Measurements from ENCODE around the gene SHROOM2. TPM values are rescaled to one million over a fixed set of nuclear protein-coding genes. Genes with fewer than 3 reads are reported as not detected.

Gene SHROOM2
- total and polyA plus RNA-seq, 4 donors: 3.0 to 15.5 (median 5.0) TPM

GRCh38 chrX:9747644-9748043 lies 38.6 kb upstream of the SHROOM2 start:
- no peak for TF ChIP-seq CTCF (IDR thresholded peaks at IDR 0.05; ENCODE audit: control extremely low read depth, extremely low read depth)
- 87 to 89% methylated on average over 4 of the region's 4 CpGs for WGBS, 2 donors
- Histone ChIP-seq H3K9ac (ENCODE audit: insufficient read depth in 1 of 2, low read length in 2 of 2) (no peak overlapping the region), H3K4me3 (no peak overlapping the region), H3K36me3 (ENCODE audit: control insufficient read depth in 4 of 4, insufficient read depth in 4 of 4, low read length in 4 of 4) (no peaks in the 10 kb centered on the region), H3K27ac (ENCODE audit: low read depth in 1 of 2, low read length in 1 of 2) (no peak overlapping the region), H3K27me3 (ENCODE audit: control insufficient read depth in 3 of 3, insufficient read depth in 3 of 3, low read length in 2 of 3) (peaks cover 0 to 5% (median 2%) of the 10 kb centered on the region in 3 donors), H3K4me1 (ENCODE audit: control insufficient read depth in 5 of 5, insufficient read depth in 5 of 5, low read length in 5 of 5) (no peaks in the 10 kb centered on the region), H3K9me3 (ENCODE audit: control insufficient read depth in 4 of 4, insufficient read depth in 3 of 4, low read length in 3 of 4) (peaks cover 0 to 8% (median 0%) of the 10 kb centered on the region in 4 donors)
- ATAC-seq (ENCODE audit: insufficient read depth, low FRiP score) (no peak), DNase-seq (no peak)

- H3K27me3 ChIP-seq (ENCODE audit: control insufficient read depth in 3 of 3, insufficient read depth in 3 of 3, low read length in 2 of 3): peaks cover 0 to 2% (median 0%) of the 10 kb centered on the region in 3 donors
- no peak overlapping the region for H3K27ac ChIP-seq (ENCODE audit: low read depth in 1 of 2, low read length in 1 of 2)
- H3K4me3 ChIP-seq: no peak overlapping the region
- ATAC-seq (ENCODE audit: insufficient read depth, low FRiP score): no peak
- DNase-seq: no peak
- H3K4me1 ChIP-seq (ENCODE audit: control insufficient read depth in 5 of 5, insufficient read depth in 5 of 5, low read length in 5 of 5): no peaks in the 10 kb centered on the region
- 49 to 57% methylated on average over 10 to 11 of the region's 11 CpGs for WGBS, 2 donors
- no peak overlapping the region for H3K9ac ChIP-seq (ENCODE audit: insufficient read depth in 1 of 2, low read length in 2 of 2)
- H3K36me3 ChIP-seq (ENCODE audit: control insufficient read depth in 4 of 4, insufficient read depth in 4 of 4, low read length in 4 of 4): no peaks in the 10 kb centered on the region
- no peak for TF ChIP-seq CTCF (IDR thresholded peaks at IDR 0.05; ENCODE audit: control extremely low read depth, extremely low read depth)
- H3K9me3 ChIP-seq (ENCODE audit: control insufficient read depth in 4 of 4, insufficient read depth in 3 of 4, low read length in 3 of 4): peaks cover 0 to 13% (median 0%) of the 10 kb centered on the region in 4 donors
Measured at GRCh38 chrX:9749146-9749692, 37.0 kb upstream of the SHROOM2 start.

- Histone ChIP-seq H3K27ac (ENCODE audit: low read depth in 1 of 2, low read length in 1 of 2) (no peak overlapping the region), H3K4me3 (no peak overlapping the region), H3K36me3 (ENCODE audit: control insufficient read depth in 4 of 4, insufficient read depth in 4 of 4, low read length in 4 of 4) (no peaks in the 10 kb centered on the region), H3K27me3 (ENCODE audit: control insufficient read depth in 3 of 3, insufficient read depth in 3 of 3, low read length in 2 of 3) (peaks cover 0 to 8% (median 0%) of the 10 kb centered on the region in 3 donors), H3K4me1 (ENCODE audit: control insufficient read depth in 5 of 5, insufficient read depth in 5 of 5, low read length in 5 of 5) (peaks cover 0 to 1% (median 0%) of the 10 kb centered on the region in 5 donors), H3K9me3 (ENCODE audit: control insufficient read depth in 4 of 4, insufficient read depth in 3 of 4, low read length in 3 of 4) (peaks cover 0 to 8% (median 0%) of the 10 kb centered on the region in 4 donors), H3K9ac (ENCODE audit: insufficient read depth in 1 of 2, low read length in 2 of 2) (no peak overlapping the region)
- no peak for TF ChIP-seq CTCF (IDR thresholded peaks at IDR 0.05; ENCODE audit: control extremely low read depth, extremely low read depth)
- DNase-seq: no peak
- 89 to 91% methylated on average over 7 of the region's 7 CpGs for WGBS, 2 donors
- no peak for ATAC-seq (ENCODE audit: insufficient read depth, low FRiP score)
Measured at GRCh38 chrX:9757366-9757765, 28.9 kb upstream of the SHROOM2 start.
